Transverse colon (tissue), 4 donors: ENCODE data around the gene OTOG. TPM values are rescaled to one million over a fixed set of nuclear protein-coding genes. Genes with fewer than 3 reads are reported as not detected.

Experiments
- DNase-seq: peaks from one replicate; pipeline ENCODE4 v3.0.0-alpha.2; 2019
- H3K27ac ChIP-seq, 4 donors: fragments of 200-600 bp; sonication (generic); 2 replicates each; pipeline ENCODE4 v1.5.1; 2016 to 2018; ENCODE audit warnings: inconsistent platforms in 4 of 4
- H3K27me3 ChIP-seq: fragments of 200-600 bp; sonication (generic); 2 replicates; pipeline ENCODE4 v1.5.1; 2017; ENCODE audit warnings: inconsistent platforms
- H3K36me3 ChIP-seq, 4 donors: fragments of 200-600 bp; sonication (generic); 2 replicates each; pipeline ENCODE4 v1.5.1; 2017 to 2019; ENCODE audit warnings: inconsistent platforms in 4 of 4
- H3K4me1 ChIP-seq, 4 donors: fragments of 200-600 bp; sonication (generic); 2 replicates each; pipeline ENCODE4 v1.5.1; 2017 to 2020; ENCODE audit warnings: inconsistent platforms in 4 of 4
- H3K4me3 ChIP-seq, 4 donors: fragments of 200-600 bp; sonication (generic); 1 replicate in 1 of 4; 2 replicates in 3 of 4; pipeline versions ENCODE4 v1.5.1 to v1.6.1; 2017 to 2019; ENCODE audit warnings: inconsistent platforms in 4 of 4
- H3K9me3 ChIP-seq, 2 donors: fragments of 200-600 bp; sonication (generic); 2 replicates each; pipeline ENCODE4 v1.5.1; 2017 to 2019; ENCODE audit warnings: inconsistent platforms in 2 of 2
- EP300 ChIP-seq: sonication (generic); formaldehyde crosslinking; IDR thresholded peaks from one replicate; pipeline ENCODE4 v1.6.1; 2017; ENCODE audit warnings: antibody characterized with exemption, low read depth
- POLR2A ChIP-seq: fragments of 450-650 bp; IDR thresholded peaks from one replicate; pipeline ENCODE4 v1.6.1; 2016; ENCODE audit warnings: antibody characterized with exemption, mild to moderate bottlenecking, moderate library complexity
- POLR2AphosphoS5 ChIP-seq, 3 donors: sonication (generic); formaldehyde crosslinking; IDR thresholded peaks; one replicate each; pipeline ENCODE4 v1.6.1; 2016; ENCODE audit warnings: antibody characterized with exemption in 3 of 3
- WGBS, 2 donors: methylation state at CpG; one replicate each; pipeline ENCODE4 v1.1.5; 2018; ENCODE audit warnings: low coverage in 1 of 2; 5-methylcytosine and 5-hydroxymethylcytosine counted together
- in situ Hi-C, 4 donors: fragments of 200-750 bp; cut with MboI; loops; one replicate each; pipeline versions ENCODE4 v1.15.0 to v1.15.1; 2017; ENCODE audit warnings: low sequenced_read_pairs in 3 of 4, low pct_ligation_motif_present in 1 of 4, low pct_unique_long_range_greater_than_20kb in 1 of 4
- intact Hi-C: fragments of 100-400 bp; cut with DNase I; formaldehyde crosslinking; loops from one replicate; pipeline ENCODE4 v1.15.1; 2023; ENCODE audit warnings: low total_unique reads
- total RNA-seq, 4 donors: library from RNA; depleted of rRNA; stranded (reverse); fragments of >200 nt; gene quantifications; one replicate each; pipeline ENCODE4 v1.1.0, GENCODE V29; 2016
- TF ChIP-seq, protein P1 (sequence below), 5 experiments: fragments of 200-600 bp in 3 of 5; fragments of 450-650 bp in 2 of 5; sonication (generic) in 3 of 5; IDR thresholded peaks; 1 replicate in 2 of 5; 2 replicates in 3 of 5; pipeline ENCODE4 v1.5.1; 2016 to 2017; ENCODE audit warnings: antibody characterized with exemption in 5 of 5, inconsistent platforms in 3 of 5, mild to moderate bottlenecking in 2 of 5, moderate library complexity in 1 of 5

OTOG gene
- total RNA-seq, 4 donors from 2014 or later: not detected

DNA sequence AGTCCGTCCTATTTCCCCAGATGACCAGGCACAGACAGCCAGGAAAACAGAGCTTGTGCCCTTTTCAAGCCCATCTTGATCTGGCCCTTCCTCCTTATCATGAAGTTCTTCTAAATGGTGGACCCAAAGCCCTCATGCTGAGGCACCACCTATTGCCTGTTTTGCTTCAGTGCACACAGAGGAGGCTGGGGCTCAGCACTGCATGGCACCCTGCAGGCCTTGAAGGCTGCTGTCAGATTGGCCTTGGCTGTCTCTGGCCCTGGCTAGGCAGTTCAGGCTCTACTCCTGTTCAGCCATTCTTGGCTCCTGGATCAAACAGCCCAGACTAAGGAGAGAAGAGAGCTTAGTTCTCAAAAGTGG, 49.2 kb downstream of the OTOG start:
- Histone ChIP-seq H3K4me1 (no peaks in the 10 kb centered on the region), H3K27ac (no peak overlapping the region), H3K27me3 (peaks cover 4% of the 10 kb centered on the region), H3K36me3 (no peaks in the 10 kb centered on the region), H3K4me3 (no peak overlapping the region), H3K9me3 (no peaks in the 10 kb centered on the region)
- TF ChIP-seq EP300 (no peak), POLR2A (no peak), POLR2AphosphoS5 (IDR thresholded peaks at IDR 0.05) (no peak)
- TF ChIP-seq, protein P1, sequence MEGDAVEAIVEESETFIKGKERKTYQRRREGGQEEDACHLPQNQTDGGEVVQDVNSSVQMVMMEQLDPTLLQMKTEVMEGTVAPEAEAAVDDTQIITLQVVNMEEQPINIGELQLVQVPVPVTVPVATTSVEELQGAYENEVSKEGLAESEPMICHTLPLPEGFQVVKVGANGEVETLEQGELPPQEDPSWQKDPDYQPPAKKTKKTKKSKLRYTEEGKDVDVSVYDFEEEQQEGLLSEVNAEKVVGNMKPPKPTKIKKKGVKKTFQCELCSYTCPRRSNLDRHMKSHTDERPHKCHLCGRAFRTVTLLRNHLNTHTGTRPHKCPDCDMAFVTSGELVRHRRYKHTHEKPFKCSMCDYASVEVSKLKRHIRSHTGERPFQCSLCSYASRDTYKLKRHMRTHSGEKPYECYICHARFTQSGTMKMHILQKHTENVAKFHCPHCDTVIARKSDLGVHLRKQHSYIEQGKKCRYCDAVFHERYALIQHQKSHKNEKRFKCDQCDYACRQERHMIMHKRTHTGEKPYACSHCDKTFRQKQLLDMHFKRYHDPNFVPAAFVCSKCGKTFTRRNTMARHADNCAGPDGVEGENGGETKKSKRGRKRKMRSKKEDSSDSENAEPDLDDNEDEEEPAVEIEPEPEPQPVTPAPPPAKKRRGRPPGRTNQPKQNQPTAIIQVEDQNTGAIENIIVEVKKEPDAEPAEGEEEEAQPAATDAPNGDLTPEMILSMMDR (IDR thresholded peaks at IDR 0.05): no peak
- no peak for DNase-seq
- in situ Hi-C loops: loop anchor here in 1 of 4 donors (10.0 kb wide), 1 partner anchor 379 kb away; no protein-coding TSS in a partner anchor
- WGBS, 2 donors: 93% methylated on average over 1 of the region's 1 CpG; no CpG with 5 or more reads in 1 of the 2 donors
- intact Hi-C loops: no loop called here

DNA sequence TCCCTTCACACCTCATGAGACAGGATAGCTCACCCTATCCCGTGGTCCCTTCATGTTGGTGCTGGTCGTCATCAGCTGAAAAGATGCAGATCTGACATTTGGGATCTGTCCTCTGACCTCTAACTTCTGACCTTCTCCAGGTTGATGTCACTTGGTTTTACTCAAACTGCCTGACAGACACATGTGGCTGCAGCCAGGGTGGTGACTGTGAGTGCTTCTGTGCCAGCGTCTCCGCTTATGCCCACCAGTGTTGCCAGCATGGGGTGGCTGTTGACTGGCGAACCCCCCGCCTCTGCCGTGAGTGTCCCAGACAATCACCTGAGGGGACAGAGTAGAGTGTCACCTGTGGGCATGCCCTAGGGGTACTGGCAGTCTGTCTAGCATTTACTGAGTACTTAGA, 49.7 kb downstream of the OTOG start:
- intact Hi-C loops: no loop called here

GRCh38 chr11:17597770-17598169, 50.7 kb downstream of the OTOG start:
- intact Hi-C loops: no loop called here
- Histone ChIP-seq H3K4me3 (no peak overlapping the region), H3K4me1 (no peaks in the 10 kb centered on the region), H3K27me3 (peaks cover 4% of the 10 kb centered on the region), H3K36me3 (no peaks in the 10 kb centered on the region), H3K9me3 (no peaks in the 10 kb centered on the region), H3K27ac (no peak overlapping the region)
- no peak for TF ChIP-seq POLR2AphosphoS5 (IDR thresholded peaks at IDR 0.05)
- no peak for TF ChIP-seq EP300
- TF ChIP-seq, protein P1 (IDR thresholded peaks at IDR 0.05): no peak
- no peak for TF ChIP-seq POLR2A
- no peak for DNase-seq
- 71% methylated on average over 5 of the region's 5 CpGs; no CpG with 5 or more reads in 1 of the 2 donors for WGBS, 2 donors
- in situ Hi-C loops: loop anchor here in 1 of 4 donors (10.0 kb wide), 1 partner anchor 377 kb away; no protein-coding TSS in a partner anchor

More for the DNA sequence above, 49.7 kb downstream of the OTOG start:
- Histone ChIP-seq H3K27ac (no peak overlapping the region), H3K27me3 (peaks cover 4% of the 10 kb centered on the region), H3K9me3 (no peaks in the 10 kb centered on the region), H3K4me1 (no peaks in the 10 kb centered on the region), H3K4me3 (no peak overlapping the region), H3K36me3 (no peaks in the 10 kb centered on the region)
- TF ChIP-seq POLR2A (no peak), EP300 (no peak), POLR2AphosphoS5 (IDR thresholded peaks at IDR 0.05) (no peak)
- TF ChIP-seq, protein P1 (IDR thresholded peaks at IDR 0.05): no peak
- no peak for DNase-seq
- WGBS, 2 donors: 92% methylated on average over 7 of the region's 7 CpGs; no CpG with 5 or more reads in 1 of the 2 donors
- in situ Hi-C loops: loop anchor here in 1 of 4 donors (10.0 kb wide), 1 partner anchor 378 kb away; no protein-coding TSS in a partner anchor

DNA sequence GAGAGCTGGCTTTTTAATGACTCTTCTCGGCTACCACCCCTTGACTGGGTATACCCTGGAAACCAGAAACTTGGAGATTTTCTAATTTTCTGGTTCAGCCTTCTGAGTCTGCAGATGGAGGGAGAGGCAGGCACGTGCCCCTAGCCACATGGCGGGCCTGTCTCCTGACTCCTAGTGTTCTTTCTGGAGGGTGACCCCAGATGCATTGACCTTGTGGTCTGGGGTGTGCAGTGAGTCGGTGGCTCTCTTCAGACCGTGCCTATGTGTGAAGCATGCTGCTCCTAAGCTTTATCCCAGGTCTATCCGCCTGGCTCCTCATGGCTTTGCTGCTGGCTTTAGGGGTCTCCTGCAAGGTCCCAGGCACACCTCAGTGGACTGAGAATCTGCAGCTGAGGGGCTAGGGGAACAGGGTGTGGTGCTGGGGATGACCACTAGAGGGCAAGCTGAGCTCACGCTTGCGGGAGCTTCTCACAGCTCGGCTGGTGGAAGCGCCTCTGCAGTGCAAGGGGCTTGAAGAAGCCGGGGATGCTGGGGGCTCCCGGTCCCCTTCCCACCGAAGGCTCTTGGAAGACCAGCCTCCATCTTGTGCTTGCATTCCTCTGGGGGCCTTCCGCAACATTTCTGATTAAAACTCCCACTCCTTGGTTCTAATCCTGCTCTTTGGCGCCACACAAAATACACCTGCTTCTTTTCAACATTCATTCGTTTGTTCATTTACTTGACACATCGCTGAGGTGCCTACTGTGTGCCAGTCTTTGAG, 51.8 kb downstream of the OTOG start:
- H3K27ac ChIP-seq: no peak overlapping the region
- intact Hi-C loops (no loop called here), in situ Hi-C loops (loop anchor here in 1 of 4 donors (10.0 kb wide), 1 partner anchor 376 kb away; no protein-coding TSS in a partner anchor)
- H3K4me1 ChIP-seq: no peaks in the 10 kb centered on the region
- H3K27me3 ChIP-seq: peaks cover 4% of the 10 kb centered on the region
- no peaks in the 10 kb centered on the region for H3K9me3 ChIP-seq
- DNase-seq: peak; percentile 67
- no peaks in the 10 kb centered on the region for H3K36me3 ChIP-seq
- WGBS, 2 donors: 27% methylated on average over 17 of the region's 17 CpGs; no CpG with 5 or more reads in 1 of the 2 donors
- H3K4me3 ChIP-seq: no peak overlapping the region
- TF ChIP-seq, protein P1 (IDR thresholded peaks at IDR 0.05): peak; percentile 76 to 91 (median 86)
- no peak for TF ChIP-seq POLR2AphosphoS5 (IDR thresholded peaks at IDR 0.05)
